Keratinocyte (primary cell): Measurements from ENCODE around the gene PRRT1B. TPM values are rescaled to one million over a fixed set of nuclear protein-coding genes. Genes with fewer than 3 reads are reported as not detected.

Experiments used
- DNase-seq: peaks from one replicate; pipeline ENCODE4 v3.0.0-alpha.2; 2011; ENCODE audit warnings: low read depth, missing footprints, low spot score
- FAIRE-seq: peaks from 2 replicates; lab custom pipeline; 2011; peaks lifted over from hg19 to GRCh38; lab: Jason Lieb, UNC
- H2AFZ ChIP-seq: 2 replicates; pipeline ENCODE4 v1.6.0; 2012; ENCODE audit warnings: low read length, control low read depth, inconsistent platforms; ENCODE audit not compliant: control insufficient read depth
- H3K27ac ChIP-seq: 2 replicates; pipeline ENCODE4 v1.5.1; 2011; ENCODE audit warnings: low read length; ENCODE audit not compliant: control insufficient read depth, insufficient read depth
- H3K27me3 ChIP-seq: 3 replicates; pipeline ENCODE4 v1.6.0; 2011; ENCODE audit warnings: low read length; ENCODE audit not compliant: control insufficient read depth, insufficient read depth; ENCODE audit errors: extremely low read depth
- H3K36me3 ChIP-seq, 2 experiments: 2 replicates in 1 of 2; 3 replicates in 1 of 2; pipeline ENCODE4 v1.5.1; 2011; ENCODE audit warnings: low read length in 2 of 2, mild to moderate bottlenecking in 1 of 2; ENCODE audit not compliant: control insufficient read depth in 2 of 2, insufficient read depth in 2 of 2; ENCODE audit errors: extremely low read depth in 1 of 2
- H3K4me1 ChIP-seq: 3 replicates; pipeline ENCODE4 v1.5.1; 2011; ENCODE audit warnings: low read length; ENCODE audit not compliant: control insufficient read depth, insufficient read depth; ENCODE audit errors: extremely low read depth
- H3K4me2 ChIP-seq: 3 replicates; pipeline ENCODE4 v1.6.0; 2011; ENCODE audit warnings: low read depth, low read length; ENCODE audit not compliant: control insufficient read depth, insufficient read depth; ENCODE audit errors: extremely low read depth
- H3K4me3 ChIP-seq, 3 experiments: fragments of 200-600 bp in 1 of 3; sonication (generic) in 1 of 3; 2 replicates in 2 of 3; 3 replicates in 1 of 3; pipeline ENCODE4 v1.5.1; 2011 to 2016; ENCODE audit warnings: low read length in 3 of 3, mild to moderate bottlenecking in 3 of 3, control low read depth in 2 of 3, inconsistent platforms in 1 of 3, low read depth in 1 of 3, mixed read lengths in 1 of 3, mixed run types in 1 of 3, moderate library complexity in 1 of 3; ENCODE audit not compliant: control insufficient read depth in 2 of 3, insufficient read depth in 2 of 3; ENCODE audit errors: extremely low read depth in 1 of 3
- H3K79me2 ChIP-seq: 2 replicates; pipeline ENCODE4 v1.6.0; 2012; ENCODE audit warnings: low read length; ENCODE audit not compliant: control insufficient read depth, insufficient read depth
- H3K9ac ChIP-seq: 3 replicates; pipeline ENCODE4 v1.6.0; 2011; ENCODE audit warnings: low read length; ENCODE audit not compliant: control insufficient read depth, insufficient read depth; ENCODE audit errors: extremely low read depth
- H3K9me1 ChIP-seq: 3 replicates; pipeline ENCODE4 v1.6.0; 2011; ENCODE audit warnings: low read length; ENCODE audit not compliant: control insufficient read depth, insufficient read depth; ENCODE audit errors: extremely low read depth
- H3K9me3 ChIP-seq: 2 replicates; pipeline ENCODE4 v1.5.1; 2012; ENCODE audit warnings: low read depth, low read length; ENCODE audit not compliant: control insufficient read depth
- H4K20me1 ChIP-seq: 3 replicates; pipeline ENCODE4 v1.6.0; 2011; ENCODE audit warnings: low read length; ENCODE audit not compliant: control insufficient read depth, insufficient read depth; ENCODE audit errors: extremely low read depth
- CTCF ChIP-seq, 3 experiments: IDR thresholded peaks in 1 of 3; conservative IDR thresholded peaks in 1 of 3; optimal IDR thresholded peaks in 1 of 3; 2 replicates in 2 of 3; 3 replicates in 1 of 3; pipeline versions ENCODE3 to v1.5.1; 2011; ENCODE audit warnings: low read length in 3 of 3, mild to moderate bottlenecking in 3 of 3, moderate library complexity in 2 of 3, control low read depth in 1 of 3, inconsistent platforms in 1 of 3; ENCODE audit not compliant: insufficient read depth in 2 of 3; ENCODE audit errors: extremely low read depth in 1 of 3
- EZH2 ChIP-seq: IDR thresholded peaks from one replicate; pipeline ENCODE4 v1.6.1; 2012; ENCODE audit warnings: inconsistent platforms, mild to moderate bottlenecking, low read length, moderate library complexity
- dilution Hi-C: fragments of 300-500 bp; cut with MboI; formaldehyde crosslinking; loops from one replicate; pipeline ENCODE4 v1.7.0; 2020; ENCODE audit warnings: low sequenced_read_pairs; ENCODE audit not compliant: extremely low pct_ligation_motif_present
- polyA plus RNA-seq, 5 experiments: library from polyadenylated mRNA; depleted of rRNA in 3 of 5; stranded (reverse) in 3 of 5; stranded (forward) in 1 of 5; unstranded in 1 of 5; fragments of >200 nt; gene quantifications; 1 replicate in 1 of 5; 2 replicates in 3 of 5; 3 replicates in 1 of 5; pipeline versions ENCODE4 v1.2.1 to v1.2.3, GENCODE V29; 2011 to 2012; ENCODE audit warnings: missing spikeins in 2 of 5, low read depth in 1 of 5, low replicate concordance in 1 of 5

Gene PRRT1B
- polyA plus RNA-seq, 1 donor (not counting 4 experiments of a cell fraction or from before 2014, with no cell fraction given), result not detected

GRCh38 chr9:131587906-131588305 is 42.6 kb downstream of the PRRT1B start:
- H4K20me1 ChIP-seq, result no peaks in the 10 kb centered on the region
- FAIRE-seq (no peak), DNase-seq (no peak)
- peaks cover 2 to 19% of the 10 kb centered on the region in 2 experiments for H3K36me3 ChIP-seq
- dilution Hi-C loops, result no loop called here
- TF ChIP-seq EZH2 (no peak), CTCF (optimal IDR thresholded peaks at IDR 0.05 in 1 of 3, IDR thresholded peaks at IDR 0.05 in 1 of 3, conservative IDR thresholded peaks at IDR 0.05 in 1 of 3; ENCODE audit: extremely low read depth in 1 of 3, insufficient read depth in 2 of 3, low read length in 3 of 3) (no peak)
- H3K27ac ChIP-seq, result no peak overlapping the region
- H3K4me2 ChIP-seq, result no peak overlapping the region
- H3K9me3 ChIP-seq, result no peaks in the 10 kb centered on the region
- no peak overlapping the region for H3K4me3 ChIP-seq
- H3K79me2 ChIP-seq, result no peaks in the 10 kb centered on the region
- no peaks in the 10 kb centered on the region for H3K4me1 ChIP-seq
- no peaks in the 10 kb centered on the region for H3K27me3 ChIP-seq
- no peak overlapping the region for H3K9ac ChIP-seq
- no peak overlapping the region for H2AFZ ChIP-seq
- H3K9me1 ChIP-seq, result no peaks in the 10 kb centered on the region

- Histone ChIP-seq H3K4me3 (no peak overlapping the region), H3K4me2 (no peak overlapping the region), H3K9me3 (no peaks in the 10 kb centered on the region), H3K27me3 (no peaks in the 10 kb centered on the region), H4K20me1 (no peaks in the 10 kb centered on the region), H3K79me2 (no peaks in the 10 kb centered on the region), H3K27ac (no peak overlapping the region), H3K9me1 (no peaks in the 10 kb centered on the region), H2AFZ (no peak overlapping the region), H3K9ac (no peak overlapping the region), H3K4me1 (no peaks in the 10 kb centered on the region), H3K36me3 (peaks cover 6 to 17% of the 10 kb centered on the region in 2 experiments)
- FAIRE-seq (no peak), DNase-seq (no peak)
- no peak for TF ChIP-seq EZH2
- TF ChIP-seq CTCF (optimal IDR thresholded peaks at IDR 0.05 in 1 of 3, IDR thresholded peaks at IDR 0.05 in 1 of 3, conservative IDR thresholded peaks at IDR 0.05 in 1 of 3; ENCODE audit: extremely low read depth in 1 of 3, insufficient read depth in 2 of 3, low read length in 3 of 3), result no peak
- dilution Hi-C loops, result no loop called here
Measured at GRCh38 chr9:131588396-131588795, 43.1 kb downstream of the PRRT1B start.
